ENCODE results near the gene AFAP1. TPM values are rescaled to one million over a fixed set of nuclear protein-coding genes. Genes with fewer than 3 reads are reported as not detected.

Gene AFAP1
- total and polyA plus RNA-seq, 2 donors from 2014 or later = 2.6 to 26.3 TPM

- no peaks in the 10 kb centered on the region for H3K27me3 ChIP-seq (ENCODE audit: control insufficient read depth, insufficient read depth, low read length)
- no peak for TF ChIP-seq CTCF (IDR thresholded peaks at IDR 0.05; ENCODE audit: borderline replicate concordance, extremely low read depth, insufficient read depth)
- H3K4me3 ChIP-seq (ENCODE audit: low read length in 3 of 3) = no peak overlapping the region
- H3K4me1 ChIP-seq (ENCODE audit: control insufficient read depth in 2 of 3, insufficient read depth in 2 of 3, low read depth in 1 of 3, low read length in 3 of 3) = no peaks in the 10 kb centered on the region
- DNase-seq (no peak), FAIRE-seq (no peak)
- intact Hi-C loops (cut with DNase I) = no loop called here
- no peak overlapping the region for H3K27ac ChIP-seq (ENCODE audit: low read depth in 2 of 2, low read length in 2 of 2)
- H3K36me3 ChIP-seq (ENCODE audit: control insufficient read depth in 2 of 3, insufficient read depth in 3 of 3, low read length in 3 of 3) = no peaks in the 10 kb centered on the region
- H3K9ac ChIP-seq (ENCODE audit: low read length in 3 of 3) = no peak overlapping the region
- no peaks in the 10 kb centered on the region for H3K9me3 ChIP-seq (ENCODE audit: control insufficient read depth in 2 of 3, insufficient read depth in 1 of 3, low read length in 3 of 3)
Observed at GRCh38 chr4:7713757-7714156, 225.9 kb downstream of the AFAP1 start.

GRCh38 chr4:7712021-7712671 lies 227.5 kb downstream of the AFAP1 start:
- intact Hi-C loops (cut with DNase I) = no loop called here
- Histone ChIP-seq H3K9me3 (ENCODE audit: control insufficient read depth in 2 of 3, insufficient read depth in 1 of 3, low read length in 3 of 3) (no peaks in the 10 kb centered on the region), H3K36me3 (ENCODE audit: control insufficient read depth in 2 of 3, insufficient read depth in 3 of 3, low read length in 3 of 3) (no peaks in the 10 kb centered on the region), H3K27me3 (ENCODE audit: control insufficient read depth, insufficient read depth, low read length) (no peaks in the 10 kb centered on the region), H3K9ac (ENCODE audit: low read length in 3 of 3) (no peak overlapping the region), H3K4me3 (ENCODE audit: low read length in 3 of 3) (no peak overlapping the region), H3K27ac (ENCODE audit: low read depth in 2 of 2, low read length in 2 of 2) (no peak overlapping the region), H3K4me1 (ENCODE audit: control insufficient read depth in 2 of 3, insufficient read depth in 2 of 3, low read depth in 1 of 3, low read length in 3 of 3) (no peaks in the 10 kb centered on the region)
- no peak for FAIRE-seq
- no peak for TF ChIP-seq CTCF (IDR thresholded peaks at IDR 0.05; ENCODE audit: borderline replicate concordance, extremely low read depth, insufficient read depth)
- no peak for DNase-seq

GRCh38 chr4:7711307-7711963 lies 228.2 kb downstream of the AFAP1 start:
- Histone ChIP-seq H3K9me3 (ENCODE audit: control insufficient read depth in 2 of 3, insufficient read depth in 1 of 3, low read length in 3 of 3) (no peaks in the 10 kb centered on the region), H3K9ac (ENCODE audit: low read length in 3 of 3) (no peak overlapping the region), H3K36me3 (ENCODE audit: control insufficient read depth in 2 of 3, insufficient read depth in 3 of 3, low read length in 3 of 3) (no peaks in the 10 kb centered on the region), H3K4me1 (ENCODE audit: control insufficient read depth in 2 of 3, insufficient read depth in 2 of 3, low read depth in 1 of 3, low read length in 3 of 3) (no peaks in the 10 kb centered on the region), H3K27me3 (ENCODE audit: control insufficient read depth, insufficient read depth, low read length) (no peaks in the 10 kb centered on the region), H3K4me3 (ENCODE audit: low read length in 3 of 3) (no peak overlapping the region), H3K27ac (ENCODE audit: low read depth in 2 of 2, low read length in 2 of 2) (no peak overlapping the region)
- TF ChIP-seq CTCF (IDR thresholded peaks at IDR 0.05; ENCODE audit: borderline replicate concordance, extremely low read depth, insufficient read depth) = no peak
- DNase-seq (no peak), FAIRE-seq (no peak)
- intact Hi-C loops (cut with DNase I) = no loop called here

All from kidney (tissue), 14 donors.